CD4-positive, alpha-beta memory T cell (primary cell): ENCODE results near the gene TMEM108. TPM values are rescaled to one million over a fixed set of nuclear protein-coding genes. Genes with fewer than 3 reads are reported as not detected.

Source experiments
- CTCF ChIA-PET: fragments of 350-600 bp; sonication (Branson Sonifier 250); formaldehyde crosslinking; loops from one replicate; lab custom pipeline; 2021; ENCODE audit warnings: inconsistent platforms; ENCODE audit not compliant: partially characterized antibody; lab: Charles Lee
- POLR2A ChIA-PET: fragments of 350-600 bp; sonication (Branson Sonifier 250); formaldehyde crosslinking; loops from one replicate; lab custom pipeline; 2021; ENCODE audit not compliant: partially characterized antibody; lab: Charles Lee
- DNase-seq, 5 donors: peaks; one replicate each; pipeline versions ENCODE4 v3.0.0 to v3.0.0-alpha.2; 2020 to 2022; ENCODE audit warnings: mixed read lengths in 1 of 5
- H3K27ac ChIP-seq: one replicate; pipeline ENCODE4 v1.7.0; 2013; ENCODE audit warnings: low read depth, low read length
- H3K27me3 ChIP-seq: 2 replicates; pipeline ENCODE4 v1.7.0; 2013; ENCODE audit warnings: mild to moderate bottlenecking, low read length, moderate library complexity; ENCODE audit not compliant: insufficient read depth
- H3K36me3 ChIP-seq: 2 replicates; pipeline ENCODE4 v1.7.0; 2013; ENCODE audit warnings: mild to moderate bottlenecking, low read length, moderate library complexity; ENCODE audit not compliant: insufficient read depth
- H3K4me1 ChIP-seq: 2 replicates; pipeline ENCODE4 v1.7.0; 2013; ENCODE audit warnings: mild to moderate bottlenecking, low read length, moderate library complexity; ENCODE audit not compliant: insufficient read depth
- H3K4me3 ChIP-seq, 2 donors: one replicate each; pipeline ENCODE4 v1.7.0; 2013; ENCODE audit warnings: low read length in 2 of 2, mild to moderate bottlenecking in 1 of 2
- H3K9me3 ChIP-seq, 2 donors: one replicate each; pipeline ENCODE4 v1.7.0; 2013; ENCODE audit warnings: low read length in 2 of 2, control low read depth in 1 of 2; ENCODE audit not compliant: control insufficient read depth in 1 of 2
- H3K27ac Mint-ChIP-seq, 7 donors: one replicate each; pipeline ENCODE4 v1.8.0; 2020 to 2021; ENCODE audit warnings: mixed read lengths in 7 of 7, mild to moderate bottlenecking in 6 of 7, inconsistent platforms in 3 of 7, moderate library complexity in 3 of 7
- H3K27me3 Mint-ChIP-seq, 2 donors: one replicate each; pipeline ENCODE4 v1.8.0; 2020 to 2021; ENCODE audit warnings: mixed read lengths in 2 of 2
- H3K36me3 Mint-ChIP-seq, 2 donors: one replicate each; pipeline ENCODE4 v1.8.0; 2020 to 2021; ENCODE audit warnings: mixed read lengths in 2 of 2, inconsistent platforms in 1 of 2, mild to moderate bottlenecking in 1 of 2
- H3K4me1 Mint-ChIP-seq, 4 donors: one replicate each; pipeline ENCODE4 v1.8.0; 2020 to 2021; ENCODE audit warnings: mixed read lengths in 4 of 4, mild to moderate bottlenecking in 1 of 4
- H3K4me3 Mint-ChIP-seq, 8 donors: one replicate each; pipeline ENCODE4 v1.8.0; 2020 to 2021; ENCODE audit warnings: mixed read lengths in 8 of 8, mild to moderate bottlenecking in 7 of 8, moderate library complexity in 6 of 8, inconsistent platforms in 3 of 8
- H3K9me3 Mint-ChIP-seq, 8 donors: one replicate each; pipeline ENCODE4 v1.8.0; 2020 to 2021; ENCODE audit warnings: mixed read lengths in 8 of 8, mild to moderate bottlenecking in 5 of 8, inconsistent platforms in 3 of 8, moderate library complexity in 1 of 8
- intact Hi-C: fragments of 100-400 bp; cut with micrococcal nuclease; formaldehyde crosslinking; loops from one replicate; pipeline ENCODE4 v1.15.1; 2023
- polyA plus RNA-seq, 2 donors: library from polyadenylated mRNA; unstranded; fragments of 300-500 nt; fragmentation: Illumina TruSeq; gene quantifications; one replicate each; pipeline ENCODE4 v1.2.3, GENCODE V29; 2021
- total RNA-seq, 2 experiments: library from RNA; stranded (reverse); gene quantifications; one replicate each; pipeline ENCODE4 v1.2.3, GENCODE V29; 2021

TMEM108 gene
- total and polyA plus RNA-seq, 4 experiments from 2014 or later, result not detected

GRCh38 chr3:133380481-133381225 is 342.5 kb downstream of the TMEM108 start:
- Mint-ChIP-seq H3K27me3 (peaks cover 2 to 3% of the 10 kb centered on the region in 2 donors), H3K27ac (no peak overlapping the region), H3K4me1 (no peaks in the 10 kb centered on the region), H3K9me3 (peaks cover 0 to 2% (median 0%) of the 10 kb centered on the region in 8 donors), H3K36me3 (no peaks in the 10 kb centered on the region), H3K4me3 (no peak overlapping the region)
- H3K36me3 ChIP-seq, result no peaks in the 10 kb centered on the region
- H3K4me3 ChIP-seq, result no peak overlapping the region
- no peaks in the 10 kb centered on the region for H3K27me3 ChIP-seq
- no peak overlapping the region for H3K27ac ChIP-seq
- ChIA-PET POLR2A (no interaction called here), CTCF (interaction anchor here (0.5 to 1.9 kb wide), 3 partner anchors 8 to 15 kb away, joined by 3 read pairs; no protein-coding TSS in a partner anchor)
- intact Hi-C loops, result no loop called here
- no peaks in the 10 kb centered on the region for H3K4me1 ChIP-seq
- no peak for DNase-seq
- no peaks in the 10 kb centered on the region for H3K9me3 ChIP-seq

GRCh38 chr3:133381346-133382109 is 343.3 kb downstream of the TMEM108 start:
- H3K36me3 ChIP-seq, result no peaks in the 10 kb centered on the region
- Mint-ChIP-seq H3K4me1 (no peaks in the 10 kb centered on the region), H3K4me3 (no peak overlapping the region), H3K27ac (no peak overlapping the region), H3K27me3 (peaks cover 2 to 3% of the 10 kb centered on the region in 2 donors), H3K9me3 (peaks cover 0 to 2% (median 0%) of the 10 kb centered on the region in 8 donors), H3K36me3 (no peaks in the 10 kb centered on the region)
- intact Hi-C loops, result no loop called here
- POLR2A ChIA-PET, result no interaction called here
- no peaks in the 10 kb centered on the region for H3K4me1 ChIP-seq
- H3K9me3 ChIP-seq, result no peaks in the 10 kb centered on the region
- H3K27ac ChIP-seq, result no peak overlapping the region
- no peaks in the 10 kb centered on the region for H3K27me3 ChIP-seq
- DNase-seq, result no peak
- H3K4me3 ChIP-seq, result no peak overlapping the region
- CTCF ChIA-PET, result interaction anchor here (1.3 kb wide), 1 partner anchor 9 kb away, joined by 3 read pairs; no protein-coding TSS in a partner anchor

- Histone ChIP-seq H3K27ac (no peak overlapping the region), H3K4me3 (no peak overlapping the region), H3K36me3 (no peaks in the 10 kb centered on the region), H3K4me1 (no peaks in the 10 kb centered on the region), H3K9me3 (no peaks in the 10 kb centered on the region), H3K27me3 (no peaks in the 10 kb centered on the region)
- H3K27ac Mint-ChIP-seq, result no peak overlapping the region
- no peaks in the 10 kb centered on the region for H3K36me3 Mint-ChIP-seq
- H3K27me3 Mint-ChIP-seq, result peaks cover 2 to 3% of the 10 kb centered on the region in 2 donors
- intact Hi-C loops, result no loop called here
- ChIA-PET POLR2A (no interaction called here), CTCF (interaction anchor here (0.8 to 1.5 kb wide), 3 partner anchors 13 to 657 kb away, joined by 3 to 4 read pairs (median 3); no protein-coding TSS in a partner anchor)
- DNase-seq, result no peak
- peaks cover 0 to 2% (median 0%) of the 10 kb centered on the region in 8 donors for H3K9me3 Mint-ChIP-seq
- no peaks in the 10 kb centered on the region for H3K4me1 Mint-ChIP-seq
- H3K4me3 Mint-ChIP-seq, result no peak overlapping the region
These were observed 345.0 kb downstream of the TMEM108 start for GRCh38 chr3:133383175-133383574.

GRCh38 chr3:133383741-133384140 is 345.6 kb downstream of the TMEM108 start:
- Mint-ChIP-seq H3K36me3 (no peaks in the 10 kb centered on the region), H3K4me3 (no peak overlapping the region), H3K9me3 (peaks cover 0 to 2% (median 0%) of the 10 kb centered on the region in 8 donors), H3K4me1 (no peaks in the 10 kb centered on the region), H3K27me3 (peaks cover 2 to 3% of the 10 kb centered on the region in 2 donors), H3K27ac (no peak overlapping the region)
- ChIA-PET POLR2A (no interaction called here), CTCF (interaction anchor here (1.5 kb wide), 1 partner anchor 657 kb away, joined by 3 read pairs; no protein-coding TSS in a partner anchor)
- Histone ChIP-seq H3K4me3 (no peak overlapping the region), H3K4me1 (no peaks in the 10 kb centered on the region), H3K27ac (no peak overlapping the region), H3K9me3 (no peaks in the 10 kb centered on the region), H3K27me3 (no peaks in the 10 kb centered on the region), H3K36me3 (no peaks in the 10 kb centered on the region)
- no peak for DNase-seq
- intact Hi-C loops, result no loop called here

- no peak overlapping the region for H3K4me3 ChIP-seq
- no peaks in the 10 kb centered on the region for H3K27me3 ChIP-seq
- H3K27ac ChIP-seq, result no peak overlapping the region
- H3K36me3 Mint-ChIP-seq, result no peaks in the 10 kb centered on the region
- CTCF ChIA-PET, result no interaction called here
- no peaks in the 10 kb centered on the region for H3K9me3 ChIP-seq
- H3K9me3 Mint-ChIP-seq, result peaks cover 0 to 2% (median 0%) of the 10 kb centered on the region in 8 donors
- no peak overlapping the region for H3K27ac Mint-ChIP-seq
- POLR2A ChIA-PET, result no interaction called here
- H3K27me3 Mint-ChIP-seq, result peaks cover 2 to 3% of the 10 kb centered on the region in 2 donors
- no peaks in the 10 kb centered on the region for H3K4me1 ChIP-seq
- intact Hi-C loops, result no loop called here
- H3K4me3 Mint-ChIP-seq, result no peak overlapping the region
- no peaks in the 10 kb centered on the region for H3K4me1 Mint-ChIP-seq
- no peak for DNase-seq
- H3K36me3 ChIP-seq, result no peaks in the 10 kb centered on the region
These were observed 346.3 kb downstream of the TMEM108 start for GRCh38 chr3:133384331-133385027.

- no peaks in the 10 kb centered on the region for H3K4me1 ChIP-seq
- H3K9me3 Mint-ChIP-seq, result peaks cover 0 to 2% (median 0%) of the 10 kb centered on the region in 8 donors
- H3K36me3 Mint-ChIP-seq, result no peaks in the 10 kb centered on the region
- H3K4me3 ChIP-seq, result no peak overlapping the region
- H3K4me1 Mint-ChIP-seq, result peaks cover 0 to 2% (median 0%) of the 10 kb centered on the region in 4 donors
- no peak overlapping the region for H3K27ac Mint-ChIP-seq
- H3K27ac ChIP-seq, result no peak overlapping the region
- CTCF ChIA-PET, result no interaction called here
- peaks cover 2 to 3% of the 10 kb centered on the region in 2 donors for H3K27me3 Mint-ChIP-seq
- no peaks in the 10 kb centered on the region for H3K36me3 ChIP-seq
- no peaks in the 10 kb centered on the region for H3K27me3 ChIP-seq
- POLR2A ChIA-PET, result no interaction called here
- intact Hi-C loops, result no loop called here
- H3K4me3 Mint-ChIP-seq, result no peak overlapping the region
- no peak for DNase-seq
- H3K9me3 ChIP-seq, result no peaks in the 10 kb centered on the region
These were observed 348.7 kb downstream of the TMEM108 start for GRCh38 chr3:133386876-133387275.
